Fibroblast of mammary gland (primary cell): ENCODE measurements around the gene CRHR1.

Experiments
- DNase-seq: peaks from one replicate; pipeline ENCODE4 v3.0.0-alpha.2; 2010; ENCODE audit warnings: low read depth
- H3K4me3 ChIP-seq: 2 replicates; pipeline ENCODE4 v1.5.1; 2011; ENCODE audit warnings: low read depth, mild to moderate bottlenecking, low read length, moderate library complexity; ENCODE audit not compliant: control insufficient read depth
- TF ChIP-seq, protein P1 (sequence below): conservative IDR thresholded peaks from 2 replicates; pipeline ENCODE4 v1.5.1; 2011; ENCODE audit warnings: low read depth, low read length, inconsistent platforms; ENCODE audit not compliant: control insufficient read depth, insufficient read depth

Gene CRHR1

DNA sequence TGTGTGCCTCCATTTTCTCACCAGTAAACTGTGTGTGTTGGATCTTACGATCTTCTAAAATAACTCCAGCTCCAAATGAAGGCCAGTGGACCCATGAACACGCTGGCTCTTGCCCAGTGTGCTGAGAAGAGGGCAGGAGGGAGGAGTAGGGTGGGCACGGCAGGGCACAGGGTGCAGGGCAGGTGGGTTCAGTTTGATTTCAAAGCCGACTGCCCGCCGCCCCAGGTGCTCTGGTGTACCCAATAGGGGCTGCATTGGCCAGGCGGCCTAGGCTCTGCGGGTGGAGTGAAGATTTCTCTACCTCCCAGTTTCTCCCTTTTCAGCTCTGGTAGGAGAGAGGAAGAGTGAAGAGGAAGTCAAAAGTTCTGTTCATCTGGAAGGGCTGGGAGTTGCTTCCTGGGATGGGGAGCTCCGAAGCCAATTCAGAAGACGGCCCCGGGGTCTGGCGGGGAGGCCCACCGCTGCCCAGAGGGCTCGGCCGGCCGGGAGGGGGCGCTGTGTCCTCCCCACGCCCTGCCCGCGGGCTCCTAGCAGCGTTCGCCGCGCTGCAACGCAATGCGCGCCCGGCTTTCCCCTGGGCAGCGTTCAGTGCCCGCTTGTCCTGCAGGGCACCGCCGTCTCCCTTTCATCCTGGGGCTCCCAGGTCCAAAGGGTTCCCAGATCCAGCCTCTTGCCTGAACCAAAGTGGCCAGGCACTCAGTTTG is 1.1 kb upstream of the CRHR1 start:
- no peak overlapping the region for H3K4me3 ChIP-seq
- DNase-seq = no peak
- TF ChIP-seq, protein P1, sequence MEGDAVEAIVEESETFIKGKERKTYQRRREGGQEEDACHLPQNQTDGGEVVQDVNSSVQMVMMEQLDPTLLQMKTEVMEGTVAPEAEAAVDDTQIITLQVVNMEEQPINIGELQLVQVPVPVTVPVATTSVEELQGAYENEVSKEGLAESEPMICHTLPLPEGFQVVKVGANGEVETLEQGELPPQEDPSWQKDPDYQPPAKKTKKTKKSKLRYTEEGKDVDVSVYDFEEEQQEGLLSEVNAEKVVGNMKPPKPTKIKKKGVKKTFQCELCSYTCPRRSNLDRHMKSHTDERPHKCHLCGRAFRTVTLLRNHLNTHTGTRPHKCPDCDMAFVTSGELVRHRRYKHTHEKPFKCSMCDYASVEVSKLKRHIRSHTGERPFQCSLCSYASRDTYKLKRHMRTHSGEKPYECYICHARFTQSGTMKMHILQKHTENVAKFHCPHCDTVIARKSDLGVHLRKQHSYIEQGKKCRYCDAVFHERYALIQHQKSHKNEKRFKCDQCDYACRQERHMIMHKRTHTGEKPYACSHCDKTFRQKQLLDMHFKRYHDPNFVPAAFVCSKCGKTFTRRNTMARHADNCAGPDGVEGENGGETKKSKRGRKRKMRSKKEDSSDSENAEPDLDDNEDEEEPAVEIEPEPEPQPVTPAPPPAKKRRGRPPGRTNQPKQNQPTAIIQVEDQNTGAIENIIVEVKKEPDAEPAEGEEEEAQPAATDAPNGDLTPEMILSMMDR = no peak

DNA sequence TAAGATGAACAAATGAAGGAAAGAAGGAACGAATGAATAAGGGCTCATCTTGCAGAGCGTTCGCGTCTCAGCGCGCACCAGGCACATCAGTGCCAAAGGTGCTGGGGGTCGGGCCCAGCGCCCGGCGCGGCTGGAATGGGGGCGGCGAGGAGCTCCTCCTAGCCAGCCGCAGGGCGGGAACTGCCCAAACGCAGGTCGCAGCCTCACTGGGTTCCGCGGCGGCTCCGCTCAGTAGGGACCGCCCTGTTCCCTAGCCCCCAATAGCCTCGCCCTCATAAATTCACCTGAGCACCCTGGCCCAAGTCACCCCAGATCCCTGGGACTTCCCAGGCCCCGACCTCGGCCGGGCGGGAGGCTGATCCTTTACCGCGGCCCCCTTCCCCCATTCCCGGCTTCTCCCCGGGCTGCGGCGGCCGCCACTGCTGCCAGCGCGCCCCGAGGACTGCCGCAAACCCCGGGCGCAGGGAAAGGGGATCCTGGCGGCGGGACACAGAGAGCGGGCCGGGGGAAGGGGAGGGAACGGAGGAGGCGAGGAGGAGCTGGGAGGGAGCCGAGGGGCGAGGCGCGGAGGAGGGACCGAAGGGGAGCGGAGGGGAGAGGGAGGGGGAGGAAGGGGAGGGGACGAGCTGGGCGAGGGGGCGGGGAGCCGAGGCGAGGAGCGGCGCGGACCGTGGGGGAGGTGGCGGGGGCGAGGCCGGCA is 377 bp upstream of the CRHR1 start:
- no peak for DNase-seq
- H3K4me3 ChIP-seq = no peak overlapping the region
- TF ChIP-seq, protein P1 = no peak

DNA sequence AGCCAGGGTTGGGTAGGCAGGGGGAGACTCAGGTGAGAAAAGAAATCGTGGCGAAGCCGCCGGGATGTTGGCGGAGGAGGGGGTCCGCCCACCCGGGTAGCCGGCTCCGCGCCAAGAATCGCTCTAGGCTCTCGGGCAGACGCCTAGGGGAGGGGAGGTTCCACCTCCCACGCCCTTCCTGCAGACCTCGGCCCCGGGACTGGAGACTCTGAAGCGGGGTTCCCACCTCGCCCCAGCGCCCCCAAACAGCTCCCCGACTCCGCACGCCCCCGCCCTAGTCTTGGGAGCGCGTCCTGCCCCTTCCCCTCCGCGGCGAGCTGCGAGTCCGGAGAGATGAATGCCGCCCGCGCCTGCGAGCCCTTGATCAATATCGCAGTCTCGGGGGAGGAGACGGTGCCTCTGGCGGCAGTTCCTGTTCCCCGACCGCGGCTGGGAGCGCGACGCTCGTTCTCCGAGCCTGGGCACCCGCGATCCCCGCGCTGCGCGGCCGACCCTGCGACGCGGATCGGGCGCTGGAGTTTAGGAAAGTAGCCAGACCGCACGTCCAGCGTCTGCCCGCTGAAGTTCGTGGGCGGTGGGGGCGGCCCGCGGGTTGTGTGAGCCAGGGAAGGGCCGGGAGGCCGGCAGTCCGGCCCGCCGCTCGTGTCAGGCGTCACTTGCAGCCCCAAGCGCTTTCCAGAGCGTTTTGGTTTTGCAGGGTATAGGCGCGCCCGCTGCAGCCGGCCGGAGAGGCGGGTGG is 790 bp downstream of the CRHR1 start:
- no peak for DNase-seq
- TF ChIP-seq, protein P1 = no peak
- H3K4me3 ChIP-seq = no peak overlapping the region

DNA sequence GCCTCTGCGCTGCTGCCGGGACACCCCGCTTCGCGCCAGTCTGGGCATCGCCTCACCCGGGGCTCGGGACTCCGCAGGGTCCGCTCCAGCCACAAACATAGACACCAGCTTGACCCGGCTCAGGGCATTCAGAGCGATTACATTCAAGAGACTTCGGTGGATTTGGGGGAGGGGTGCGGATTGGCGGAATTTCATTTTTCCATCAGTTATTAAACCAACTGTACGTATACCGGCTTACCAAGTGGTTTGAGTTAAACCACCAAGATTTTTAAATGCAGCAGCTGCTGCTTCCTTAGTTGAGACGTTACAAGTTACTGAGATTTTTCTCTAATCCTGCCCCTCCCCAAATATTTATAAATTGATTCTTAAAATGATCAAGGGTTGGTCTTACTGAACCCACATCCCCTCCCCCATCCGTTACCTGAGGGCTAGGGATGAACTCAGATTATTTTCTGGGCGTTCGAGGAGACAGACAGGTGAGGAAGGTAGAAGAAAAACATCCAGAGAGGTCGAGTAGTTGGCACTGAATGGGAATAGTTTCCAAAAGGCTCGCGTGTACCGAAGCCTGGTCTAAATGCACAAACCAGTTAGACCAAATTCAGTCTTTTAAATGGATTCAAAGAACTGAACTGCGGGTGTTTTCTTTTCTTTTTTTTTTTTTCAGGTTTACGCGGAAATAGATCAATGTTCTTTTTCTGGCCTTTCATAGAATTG is 1.5 kb downstream of the CRHR1 start:
- no peak overlapping the region for H3K4me3 ChIP-seq

DNA sequence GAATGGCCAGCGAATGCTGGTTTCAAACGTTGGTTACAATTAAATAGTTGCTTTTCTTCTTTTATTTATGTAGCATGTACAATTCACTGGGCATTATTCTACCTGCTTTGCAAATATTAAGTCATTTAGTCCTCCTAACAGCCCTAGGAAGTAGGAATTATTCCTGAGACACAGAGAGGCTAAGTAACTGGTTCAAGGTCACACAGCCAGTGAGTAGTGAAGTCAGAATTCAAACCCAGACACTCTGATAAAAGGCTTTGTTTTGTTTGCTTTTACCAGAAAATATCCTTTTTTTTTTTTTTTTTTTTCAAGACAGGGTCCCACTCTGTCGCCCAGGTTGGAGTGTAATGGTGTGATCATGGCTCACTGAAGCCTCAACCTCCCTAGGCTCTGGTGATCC is 2.2 kb downstream of the CRHR1 start:
- TF ChIP-seq, protein P1 = no peak
- DNase-seq = no peak
- H3K4me3 ChIP-seq = no peak overlapping the region

More for the DNA sequence above, 1.5 kb downstream of the CRHR1 start:
- DNase-seq = no peak
- TF ChIP-seq, protein P1 = no peak

DNA sequence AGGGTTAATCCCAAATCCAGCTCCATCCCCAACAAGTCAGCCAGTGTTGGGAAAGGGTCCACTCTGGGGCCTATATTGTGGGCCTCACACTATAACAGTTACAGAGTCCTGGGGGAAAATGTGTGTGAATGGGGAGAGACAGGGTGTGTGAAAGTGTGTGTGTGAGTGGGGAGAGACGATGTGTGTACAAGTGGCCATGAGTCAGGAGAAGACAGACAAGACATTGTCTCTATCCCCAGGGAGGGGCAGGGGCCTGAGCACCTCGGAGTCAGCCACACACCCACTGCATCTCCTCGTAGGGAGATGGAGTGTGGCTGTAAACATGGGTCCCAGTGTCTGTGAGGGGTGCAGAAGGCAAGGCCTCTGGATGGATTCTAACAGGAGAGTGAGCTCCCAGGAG is 2.9 kb downstream of the CRHR1 start:
- H3K4me3 ChIP-seq = no peak overlapping the region
- no peak for DNase-seq
- TF ChIP-seq, protein P1 = no peak
